Right renal cortex interstitium (tissue), 3 donors: Measurements from ENCODE around the gene MYORG. TPM values are rescaled to one million over a fixed set of nuclear protein-coding genes. Genes with fewer than 3 reads are reported as not detected.
"Not testable (repeated sequence)": the region's sequence is repeated elsewhere in the genome, so short reads cannot be mapped to it uniquely, and the experiment has no call there.

ENCODE experiments used
- DNase-seq, 3 donors: peaks; one replicate each; pipeline ENCODE4 v3.0.0-alpha.2; 2013; ENCODE audit warnings: low read depth in 3 of 3, low spot score in 2 of 3
- polyA plus RNA-seq, 3 donors: library from polyadenylated mRNA; unstranded; fragments of 120-200 nt; gene quantifications; one replicate each; pipeline ENCODE4 v1.2.1, GENCODE V29; 2013; ENCODE audit not compliant: insufficient read length in 3 of 3

The MYORG gene
- polyA plus RNA-seq, 3 donors: 7.1 to 9.9 (median 9.9) TPM

DNA sequence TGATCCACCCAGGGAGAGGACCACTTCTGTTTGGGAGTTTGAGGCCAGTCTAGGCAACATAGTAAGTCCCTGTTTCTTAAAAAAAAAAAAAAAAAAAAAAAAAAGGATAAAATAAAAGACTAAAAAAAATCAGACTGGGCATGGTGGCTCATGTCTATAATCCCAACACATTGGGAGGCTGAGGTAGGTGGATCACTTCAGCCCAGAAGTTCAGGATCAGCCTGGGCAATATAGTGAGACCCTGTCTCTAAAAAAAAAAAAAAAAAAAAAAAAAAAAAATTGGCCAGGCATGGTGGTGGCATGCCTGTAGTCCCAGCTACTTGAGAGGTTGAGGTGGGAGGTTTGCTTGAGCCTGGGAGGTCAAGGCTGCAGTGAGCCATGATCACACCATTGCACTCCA is 38.6 kb downstream of the MYORG start:
- not testable (repeated sequence) for DNase-seq

DNA sequence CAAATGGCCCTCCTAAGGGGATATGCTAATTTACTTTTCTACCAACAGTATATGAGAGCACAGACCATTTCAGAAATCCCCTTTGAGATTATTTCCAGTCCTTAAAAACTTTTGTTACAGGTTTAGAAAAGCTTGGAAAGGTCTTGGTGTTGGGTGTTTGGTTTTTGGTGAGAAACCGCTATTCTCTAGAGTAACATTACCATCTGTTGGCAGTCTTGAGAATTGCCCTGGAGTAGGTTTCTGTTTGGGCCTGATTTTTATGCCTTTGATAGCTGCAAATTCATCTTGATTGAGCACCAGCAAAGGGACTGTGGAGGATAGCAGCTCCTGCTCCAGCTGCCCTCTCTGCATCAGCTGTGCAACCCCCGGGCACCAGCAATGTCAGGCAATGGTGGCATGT is 39.3 kb downstream of the MYORG start:
- DNase-seq: no peak

DNA sequence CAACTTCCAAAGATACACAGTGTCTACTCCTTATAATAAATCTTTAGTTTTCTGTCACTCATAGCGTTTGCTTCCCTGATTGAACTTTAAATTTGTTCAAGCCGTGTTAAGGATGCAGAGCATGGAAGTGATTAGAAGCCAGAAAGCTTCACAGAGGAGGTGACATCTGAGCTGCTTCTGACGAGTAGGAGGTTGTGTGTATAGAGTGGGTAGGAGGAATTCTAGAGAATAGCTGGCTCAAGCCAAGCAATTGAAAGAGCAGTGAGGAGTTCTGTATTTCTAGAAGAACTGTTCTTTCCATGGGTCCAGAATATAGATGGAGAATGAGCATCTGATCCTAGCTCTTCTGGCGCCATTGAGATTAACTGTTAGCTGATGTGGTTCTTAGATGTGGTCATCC is 41.3 kb downstream of the MYORG start:
- no peak for DNase-seq

DNA sequence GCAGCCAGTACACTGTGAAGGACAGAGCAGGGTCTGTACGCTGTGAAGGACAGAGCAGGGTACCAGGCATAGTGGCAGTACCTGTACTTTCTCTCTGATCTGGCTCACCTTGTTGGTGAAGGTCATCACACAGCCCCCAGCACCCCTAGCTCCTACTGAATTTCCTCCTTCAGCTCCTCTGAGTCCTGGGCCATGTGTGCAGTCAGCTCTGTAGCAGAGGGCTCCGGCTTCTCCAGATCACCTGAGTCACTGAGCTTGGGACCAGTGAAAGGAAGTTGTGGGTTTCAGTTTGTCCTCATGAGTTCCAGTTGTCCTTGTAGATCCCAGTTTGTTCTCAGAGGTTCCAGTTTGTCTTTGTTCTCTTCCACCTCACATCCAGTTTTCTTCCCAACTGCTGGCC is 41.8 kb downstream of the MYORG start:
- DNase-seq: no peak

DNA sequence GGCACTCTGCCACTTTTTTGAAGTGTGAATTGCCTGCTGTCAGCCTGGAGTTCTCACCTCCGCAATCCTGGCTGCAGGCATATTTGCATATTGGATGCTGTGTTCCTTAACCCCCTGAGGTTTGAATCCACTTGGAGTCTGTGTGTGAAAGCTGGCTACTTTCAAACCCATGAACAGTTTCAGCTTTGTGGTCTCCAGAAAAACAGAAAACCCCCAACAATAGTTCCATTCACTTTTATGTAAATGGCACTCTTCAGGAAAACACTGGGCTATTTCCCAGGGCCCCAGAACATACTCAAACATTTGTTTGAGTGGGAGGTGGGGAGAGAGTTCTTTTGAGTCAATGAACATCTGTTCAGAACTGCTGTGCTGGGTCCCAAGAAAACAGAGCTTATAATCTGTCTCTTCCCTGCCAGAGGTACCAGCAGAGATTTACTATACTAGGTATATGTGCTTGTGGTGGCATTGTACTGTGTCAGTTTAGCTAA is 42.3 kb downstream of the MYORG start:
- no peak for DNase-seq

DNA sequence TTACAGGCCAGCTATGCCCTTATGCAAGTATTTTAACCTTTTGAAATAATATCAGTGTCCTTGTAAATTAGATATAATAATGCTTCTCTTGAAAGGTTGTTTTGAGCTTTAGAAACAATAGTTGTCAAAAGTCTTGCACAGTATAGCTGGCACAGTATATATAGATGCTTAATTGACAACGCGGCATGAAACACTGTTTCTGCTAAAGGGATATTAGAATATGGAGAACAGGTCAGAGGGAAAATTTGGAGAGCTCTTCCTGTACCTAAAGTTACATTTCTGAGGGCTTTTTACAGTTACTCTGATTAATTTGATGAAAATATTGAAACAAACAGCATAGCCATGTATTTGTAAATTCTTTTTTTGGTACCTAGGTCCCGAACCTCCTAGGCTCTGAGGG is 42.9 kb downstream of the MYORG start:
- no peak for DNase-seq

DNA sequence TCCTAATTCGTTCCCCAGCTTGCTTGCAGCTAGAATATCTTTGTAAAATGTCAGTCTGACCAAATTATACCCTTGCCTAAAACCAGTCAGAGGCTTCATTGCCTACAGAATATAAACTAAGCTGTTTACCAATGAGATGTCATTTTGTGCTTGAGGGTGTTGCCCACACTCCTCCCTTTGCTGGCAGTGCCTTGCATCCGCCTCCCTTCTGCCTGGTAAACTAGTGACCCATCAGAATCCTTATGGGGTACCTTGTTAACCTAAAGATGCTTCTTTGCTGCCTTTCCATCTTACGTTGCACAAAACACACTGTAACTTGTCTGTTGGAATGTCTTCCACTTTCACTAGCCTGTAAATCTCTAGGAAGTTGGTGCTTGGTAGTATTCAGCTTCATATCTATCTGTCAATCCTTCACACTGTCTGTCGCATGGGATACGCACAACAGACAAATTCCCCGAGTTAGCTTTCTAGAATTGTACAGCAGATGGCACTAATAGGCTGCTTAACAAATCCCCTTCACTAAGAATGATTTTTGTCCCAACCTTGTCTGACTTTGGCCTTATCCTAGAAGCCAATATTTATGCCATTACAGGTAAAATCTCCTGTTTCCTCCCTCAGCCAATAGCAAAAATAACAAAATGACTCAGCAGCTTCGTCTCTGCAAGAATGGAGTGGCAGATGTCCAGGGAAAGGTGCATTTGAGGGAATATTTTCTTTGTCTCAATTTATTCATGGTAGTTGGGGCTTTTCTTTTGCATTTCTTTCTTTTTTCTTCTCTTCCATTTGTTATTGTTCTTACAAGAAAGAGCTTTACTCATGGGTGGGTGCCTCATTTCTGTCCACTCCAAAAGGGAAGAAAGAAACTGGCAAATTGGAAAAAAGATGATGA is 44.4 kb downstream of the MYORG start:
- DNase-seq: peak in 1 of 3 donors; percentile 24

DNA sequence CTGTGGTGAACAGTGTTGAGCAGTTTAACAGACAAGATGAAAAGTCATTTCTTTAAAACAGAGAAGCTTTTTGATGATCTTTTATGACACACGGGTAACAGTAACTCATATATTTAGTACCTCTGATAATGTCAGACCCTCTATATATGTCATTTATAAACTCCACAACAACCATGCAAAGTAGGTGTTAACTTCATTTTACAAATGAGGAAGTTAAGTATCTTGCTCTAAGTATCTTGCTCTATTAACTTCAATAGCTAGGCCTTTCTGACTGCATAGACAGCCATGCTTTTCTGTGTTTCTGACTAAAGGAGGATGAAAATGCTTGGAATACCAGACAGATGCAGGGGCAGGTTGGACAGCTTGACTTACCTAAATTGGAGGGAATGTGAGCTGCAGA is 45.5 kb downstream of the MYORG start:
- DNase-seq: no peak

DNA sequence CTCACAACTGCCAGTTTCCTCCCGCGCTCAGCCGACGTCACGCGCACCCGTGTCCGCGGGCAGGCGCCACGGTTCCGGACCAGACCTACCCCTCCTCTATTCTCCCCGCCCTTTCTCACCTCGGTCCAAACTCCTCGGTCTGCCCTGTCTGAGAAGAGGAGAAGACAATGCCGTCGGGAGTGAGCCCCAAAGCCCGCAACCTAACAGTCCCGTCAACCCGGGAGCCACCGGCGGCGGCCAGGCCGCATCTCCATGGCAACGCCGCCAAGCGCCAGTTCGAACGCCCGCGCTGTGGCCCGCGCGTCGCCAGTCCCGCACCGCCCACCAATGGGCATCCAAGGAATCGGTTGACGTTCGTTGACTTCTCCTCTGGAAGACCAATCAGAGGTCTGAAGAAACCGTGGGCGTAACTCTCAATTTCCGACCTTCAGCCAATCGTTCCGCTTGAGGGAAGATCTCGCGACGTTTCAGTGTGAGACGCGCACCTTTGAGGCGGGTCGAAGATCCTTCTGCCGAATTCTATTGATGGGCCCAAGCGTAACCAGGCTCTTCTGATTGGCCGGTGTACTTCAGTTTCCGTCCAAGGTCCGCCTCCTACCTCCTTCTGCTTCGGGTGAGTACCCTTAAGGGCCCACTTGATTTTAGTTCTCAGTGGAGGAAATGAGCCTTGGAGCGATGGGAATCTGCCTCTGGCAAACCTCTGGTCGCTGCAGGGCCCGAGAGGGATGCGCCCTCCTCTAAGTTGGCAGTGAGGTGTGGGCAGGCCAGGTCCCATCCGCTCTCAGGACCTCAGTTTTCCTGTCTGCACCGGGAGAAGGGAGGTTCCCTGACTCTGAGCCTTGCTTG is 47.5 kb downstream of the MYORG start, which contains the start of the genes KIF24 and NUDT2:
KIF24 (minus strand) TSS at position 282 of the 846 bp plus-strand sequence. CDS start 17,922 bp downstream, outside the sequence.
NUDT2 (plus strand) TSS at position 583 of the 846 bp plus-strand sequence. CDS start 9,471 bp downstream, outside the sequence.
- DNase-seq: peak; percentile 99 to 100 (median 100)

DNA sequence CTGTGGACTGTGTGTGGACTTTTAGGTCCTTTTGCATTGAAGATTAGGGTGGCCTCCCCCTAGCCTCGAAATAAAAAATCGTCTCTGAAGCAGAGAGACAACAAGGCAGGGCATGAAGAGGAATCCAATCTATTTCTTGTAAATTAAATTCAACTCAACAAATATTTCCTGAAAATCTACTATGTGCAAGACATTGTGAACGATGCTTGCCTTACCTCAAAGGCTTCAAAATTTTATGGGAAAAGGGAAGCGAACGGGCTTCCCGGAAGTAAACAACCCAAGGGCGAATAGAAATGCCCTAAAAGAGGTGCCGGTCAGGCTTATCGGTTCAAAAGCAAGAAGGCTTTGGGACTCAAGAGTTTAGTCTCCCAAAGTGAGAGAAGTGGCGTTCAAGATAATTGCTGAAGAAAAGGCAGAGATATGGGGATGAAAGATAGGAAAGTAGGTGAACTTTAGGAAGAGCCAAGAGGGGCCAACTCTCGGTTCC is 48.2 kb downstream of the MYORG start:
- DNase-seq: peak in 1 of 3 donors; percentile 23

DNA sequence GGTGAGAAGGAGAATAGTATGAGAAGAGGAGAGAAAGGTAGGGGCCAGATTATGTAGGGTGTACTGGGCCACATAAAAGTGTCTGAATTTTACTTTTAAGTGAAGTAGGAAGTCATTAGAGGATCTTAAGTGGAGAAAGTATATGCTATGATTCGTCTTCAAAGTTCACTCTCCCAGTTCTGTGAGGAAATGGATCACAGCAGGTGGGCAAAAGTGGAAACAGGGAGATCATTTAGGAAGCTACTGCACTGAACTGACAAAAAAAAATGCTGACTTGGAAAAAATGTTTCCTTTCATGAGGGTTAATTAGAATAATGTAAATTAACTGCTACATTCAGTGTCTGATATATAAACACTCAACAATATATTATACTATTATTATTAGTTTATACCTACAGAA is 50.0 kb downstream of the MYORG start:
- no peak for DNase-seq

DNA sequence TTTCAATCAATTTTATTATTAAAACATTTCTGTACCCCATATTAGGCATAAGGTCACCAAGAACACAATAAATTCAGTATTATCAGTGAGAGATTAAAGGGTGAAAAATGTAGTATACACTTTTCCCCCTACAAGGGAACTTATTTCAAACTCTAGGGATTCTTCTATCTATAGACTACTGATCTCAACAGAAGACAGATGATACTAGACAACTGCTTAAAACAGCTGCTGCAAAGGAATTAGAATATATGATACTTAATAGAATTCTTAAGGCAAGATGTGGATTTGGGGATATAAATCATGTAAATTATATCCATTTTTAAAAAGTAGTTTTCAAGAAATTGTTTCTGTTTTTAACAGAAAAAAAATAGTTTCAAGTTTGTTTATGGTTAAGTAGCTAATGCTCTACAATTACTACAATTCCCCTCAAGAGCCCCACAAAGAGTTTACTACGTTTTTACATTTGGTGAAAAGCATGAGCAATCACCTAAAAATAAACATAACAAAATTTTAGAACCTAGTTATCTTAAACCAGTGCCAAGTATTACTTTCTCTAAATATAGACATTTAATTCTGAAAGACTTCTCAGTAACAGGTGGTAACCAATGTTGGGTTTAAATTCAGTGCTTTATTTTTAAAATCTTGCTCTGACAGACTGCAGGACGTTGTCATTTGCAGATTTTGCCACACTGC is 53.7 kb downstream of the MYORG start:
- no peak for DNase-seq

DNA sequence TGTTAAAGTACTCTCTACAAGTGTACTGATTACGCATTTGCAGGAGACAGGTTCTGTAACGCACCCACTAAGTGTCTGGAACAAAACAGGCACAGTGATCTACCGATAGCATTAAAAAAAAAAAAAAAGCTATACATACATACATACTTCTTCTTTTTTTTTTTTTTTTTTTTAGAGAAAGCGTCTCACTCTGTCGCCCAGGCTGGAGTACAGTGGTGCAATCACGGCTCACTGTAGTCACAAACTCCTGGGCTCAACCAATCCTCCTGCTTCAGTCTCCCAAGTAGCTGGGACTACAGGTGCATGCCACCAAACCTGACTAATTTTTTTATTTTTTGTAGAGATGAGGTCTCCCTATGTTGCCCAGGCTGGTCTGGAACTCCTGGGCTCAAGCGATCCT is 55.2 kb downstream of the MYORG start:
- no peak for DNase-seq

DNA sequence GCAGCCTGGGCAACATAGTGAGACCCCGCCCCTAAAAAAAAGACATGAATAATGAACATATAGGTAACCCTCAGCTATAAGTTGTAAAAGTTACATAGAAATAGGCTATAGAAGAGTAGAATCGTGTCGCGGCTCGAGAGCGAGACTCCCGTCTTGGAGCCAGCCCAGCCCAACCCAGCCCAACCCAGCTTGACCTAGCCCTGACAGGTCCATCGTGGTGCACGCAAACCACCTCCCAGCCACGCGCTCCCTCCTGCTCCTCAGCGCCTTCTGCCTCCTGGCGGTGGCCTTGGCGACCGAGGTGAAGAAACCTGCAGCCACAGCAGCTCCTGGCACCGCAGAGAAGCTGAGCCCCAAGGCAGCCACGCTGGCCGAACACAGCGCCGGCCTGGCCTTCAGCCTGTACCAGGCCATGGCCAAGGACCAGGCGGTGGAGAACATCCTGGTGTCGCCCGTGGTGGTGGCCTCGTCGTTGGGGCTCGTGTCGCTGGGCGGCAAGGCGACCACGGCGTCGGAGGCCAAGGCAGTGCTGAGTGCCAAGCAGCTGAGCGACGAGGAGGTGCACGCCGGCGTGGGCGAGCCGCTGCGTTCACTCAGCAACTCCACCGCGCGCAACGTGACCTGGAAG is 58.4 kb downstream of the MYORG start:
- no peak for DNase-seq

DNA sequence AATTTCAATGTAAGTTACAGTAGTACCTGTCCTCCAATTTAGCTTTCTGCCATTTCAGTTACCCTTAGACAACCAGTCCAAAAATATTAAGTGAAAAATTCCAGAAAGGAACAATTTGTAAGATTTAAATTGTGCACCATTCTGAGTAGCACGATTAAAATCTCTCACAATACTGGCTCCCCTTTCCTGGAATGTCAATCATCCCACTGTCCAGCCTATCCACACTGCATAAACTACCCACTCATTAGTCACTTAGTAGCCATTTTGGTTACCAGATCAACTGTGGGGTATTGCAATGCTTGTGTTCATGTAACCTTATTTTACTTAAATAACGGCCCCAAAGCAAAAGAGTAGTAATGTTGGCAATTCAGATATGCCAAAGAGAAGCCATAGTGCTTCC is 59.3 kb downstream of the MYORG start:
- no peak for DNase-seq

Other genes starting within 250 kb of the MYORG start
- gene UBAP1, start 197.9 kb downstream of the MYORG start, polyA plus RNA-seq: 10 to 100 TPM; 61.2 to 65.8 (median 63.5) TPM
- gene KIF24, start 47.6 kb downstream of the MYORG start, polyA plus RNA-seq: 1 to 10 TPM; 5.7 to 6.5 (median 5.8) TPM
- gene NUDT2, start 47.3 kb downstream of the MYORG start, polyA plus RNA-seq: 10 to 100 TPM; 25.5 to 34.8 (median 27.3) TPM
- 10 to 100 TPM; 12.1 to 12.7 (median 12.2) TPM for gene FAM219A, start 81.7 kb upstream of the MYORG start, polyA plus RNA-seq
- gene DNAI1, start 81.9 kb upstream of the MYORG start, polyA plus RNA-seq: 1 to 10 TPM; 1.6 to 2.7 (median 2.2) TPM
- gene ENHO, start 146.1 kb upstream of the MYORG start, polyA plus RNA-seq: 1 to 10 TPM; 1.3 to 1.8 (median 1.4) TPM
- gene CNTFR, start 212.8 kb upstream of the MYORG start, polyA plus RNA-seq: 10 to 100 TPM; 34.5 to 36.0 (median 35.6) TPM
- 10 to 100 TPM; 23.4 to 28.8 (median 28.7) TPM for gene RPP25L, start 235.2 kb upstream of the MYORG start, polyA plus RNA-seq
- 10 to 100 TPM; 90.0 to 99.4 (median 96.9) TPM for gene DCTN3, start 243.6 kb upstream of the MYORG start, polyA plus RNA-seq